ENCODE data around the gene SRSF4.
A peak's percentile ranks its signal among the peaks of the same experiment; 100 is the strongest.

SRSF4 gene

DNA sequence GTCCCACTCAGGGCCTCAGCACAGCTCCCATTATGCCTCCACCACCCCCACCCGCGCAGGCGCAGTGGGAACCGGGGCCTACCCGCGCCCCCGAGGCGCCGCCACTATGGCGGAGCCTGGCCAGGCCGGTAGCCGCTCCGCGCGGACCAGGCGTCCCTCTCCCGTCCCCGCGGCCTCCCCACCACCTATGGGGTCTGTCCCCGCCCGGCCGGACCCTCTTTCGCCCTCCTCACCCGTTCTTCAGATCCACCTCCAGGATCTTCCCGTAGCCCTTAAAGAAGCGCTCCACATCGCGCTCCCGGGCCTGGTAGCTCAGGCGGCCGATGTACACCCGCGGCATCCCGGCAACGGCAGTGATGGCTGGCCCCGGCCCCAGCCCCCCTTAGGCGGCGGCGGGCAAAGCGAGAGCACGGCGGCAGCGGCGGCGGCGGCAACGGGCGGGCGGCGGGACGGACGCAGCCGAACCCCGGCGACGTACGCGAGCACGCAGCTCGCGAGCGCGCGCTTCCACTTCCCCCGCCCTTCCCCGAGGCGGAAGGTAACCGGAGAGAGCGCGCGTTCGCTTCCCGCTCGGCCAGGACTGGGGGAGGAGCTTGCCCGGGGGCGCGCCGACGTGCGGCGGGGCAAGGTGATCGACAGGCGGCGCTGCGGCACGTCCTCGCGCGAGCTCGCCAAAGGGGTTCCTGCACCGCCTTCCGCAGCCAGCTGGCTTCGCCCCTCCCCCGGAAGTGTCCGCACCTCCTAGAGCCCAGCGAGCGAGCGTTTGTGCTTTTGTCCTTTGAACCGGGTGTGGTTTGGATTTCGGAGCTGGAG lies at the start of gene SRSF4:
SRSF4 (minus strand) TSS at position 488 of the 813 bp plus-strand sequence; CDS start at position 340, 148 bp downstream.
- peak within 1 kb of the TSS; percentile 96 for H3K4me3 ChIP-seq (ENCODE audit: control insufficient read depth, low read depth, low read length)
- peak; percentile 92 for DNase-seq (ENCODE audit: low read depth)
- TF ChIP-seq, protein P1, sequence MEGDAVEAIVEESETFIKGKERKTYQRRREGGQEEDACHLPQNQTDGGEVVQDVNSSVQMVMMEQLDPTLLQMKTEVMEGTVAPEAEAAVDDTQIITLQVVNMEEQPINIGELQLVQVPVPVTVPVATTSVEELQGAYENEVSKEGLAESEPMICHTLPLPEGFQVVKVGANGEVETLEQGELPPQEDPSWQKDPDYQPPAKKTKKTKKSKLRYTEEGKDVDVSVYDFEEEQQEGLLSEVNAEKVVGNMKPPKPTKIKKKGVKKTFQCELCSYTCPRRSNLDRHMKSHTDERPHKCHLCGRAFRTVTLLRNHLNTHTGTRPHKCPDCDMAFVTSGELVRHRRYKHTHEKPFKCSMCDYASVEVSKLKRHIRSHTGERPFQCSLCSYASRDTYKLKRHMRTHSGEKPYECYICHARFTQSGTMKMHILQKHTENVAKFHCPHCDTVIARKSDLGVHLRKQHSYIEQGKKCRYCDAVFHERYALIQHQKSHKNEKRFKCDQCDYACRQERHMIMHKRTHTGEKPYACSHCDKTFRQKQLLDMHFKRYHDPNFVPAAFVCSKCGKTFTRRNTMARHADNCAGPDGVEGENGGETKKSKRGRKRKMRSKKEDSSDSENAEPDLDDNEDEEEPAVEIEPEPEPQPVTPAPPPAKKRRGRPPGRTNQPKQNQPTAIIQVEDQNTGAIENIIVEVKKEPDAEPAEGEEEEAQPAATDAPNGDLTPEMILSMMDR (IDR thresholded peaks at IDR 0.05; ENCODE audit: control insufficient read depth, insufficient read depth, low read depth, low read length, missing control alignments) = peak; percentile 50

DNA sequence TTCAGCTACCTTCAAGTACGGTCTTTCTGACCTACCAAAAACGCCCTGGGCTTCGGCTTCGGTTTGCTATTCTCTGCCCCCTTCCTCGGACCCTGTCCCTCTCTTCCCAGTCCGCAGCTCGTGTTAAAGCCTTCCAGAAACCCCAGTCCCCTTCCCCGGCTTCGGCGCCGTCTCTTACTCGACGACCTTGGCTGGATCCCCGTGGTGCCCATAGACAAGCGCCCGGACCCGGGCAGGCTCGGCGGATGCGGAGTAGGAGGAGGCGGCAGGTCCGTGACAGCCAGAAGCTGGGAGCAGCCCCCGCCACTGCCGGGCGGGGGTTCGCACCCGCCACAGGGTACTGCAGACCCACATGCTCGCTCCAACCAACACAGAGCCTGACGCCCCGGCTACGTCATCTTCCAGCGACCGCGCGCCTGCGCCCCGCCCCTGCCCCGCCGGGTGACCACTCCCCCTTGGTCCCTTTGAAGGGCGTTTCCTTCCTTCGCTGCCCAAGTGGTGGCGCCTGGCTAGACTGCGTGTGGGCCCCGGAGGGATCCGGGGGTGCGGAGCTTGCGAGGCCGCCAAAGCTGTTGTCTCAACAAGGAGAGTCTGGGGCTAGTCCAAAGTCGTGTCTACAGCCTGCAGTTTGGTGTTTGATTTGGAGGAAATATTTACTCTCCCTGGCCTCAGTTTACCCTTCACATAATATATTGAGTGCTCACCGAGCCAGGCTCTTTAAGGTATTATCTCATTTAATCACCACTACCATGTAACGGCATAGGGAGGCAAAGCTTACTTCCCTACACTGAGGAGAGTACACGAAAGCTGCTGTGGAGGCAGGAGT lies 49.1 kb upstream of the SRSF4 start, which contains the start of gene MECR:
MECR (minus strand) TSS at position 382 of the 826 bp plus-strand sequence; CDS start at position 354, 28 bp downstream.
- peak; percentile 48 for DNase-seq (ENCODE audit: low read depth)
- peak within 1 kb of the TSS; percentile 93 for H3K4me3 ChIP-seq (ENCODE audit: control insufficient read depth, low read depth, low read length)
- TF ChIP-seq, protein P1 (IDR thresholded peaks at IDR 0.05; ENCODE audit: control insufficient read depth, insufficient read depth, low read depth, low read length, missing control alignments) = peak; percentile 15

DNA sequence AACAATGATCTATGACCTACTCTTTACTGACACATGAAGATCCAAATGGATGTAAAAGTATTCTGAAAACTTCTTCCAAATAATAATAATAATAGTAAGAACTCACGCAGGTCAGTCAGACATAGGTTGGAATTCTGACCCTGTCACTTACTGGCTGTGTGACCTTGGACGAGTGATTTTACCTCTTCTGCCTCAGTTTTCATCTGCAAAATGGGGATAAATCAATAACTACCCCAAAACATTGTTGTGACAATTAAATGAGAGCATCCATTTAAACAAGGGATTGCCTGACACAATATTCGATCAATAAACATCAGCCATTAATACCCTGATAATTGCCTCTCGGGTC lies 48.5 kb upstream of the SRSF4 start:
- DNase-seq (ENCODE audit: low read depth) = no peak
- TF ChIP-seq, protein P1 (IDR thresholded peaks at IDR 0.05; ENCODE audit: control insufficient read depth, insufficient read depth, low read depth, low read length, missing control alignments) = no peak

DNA sequence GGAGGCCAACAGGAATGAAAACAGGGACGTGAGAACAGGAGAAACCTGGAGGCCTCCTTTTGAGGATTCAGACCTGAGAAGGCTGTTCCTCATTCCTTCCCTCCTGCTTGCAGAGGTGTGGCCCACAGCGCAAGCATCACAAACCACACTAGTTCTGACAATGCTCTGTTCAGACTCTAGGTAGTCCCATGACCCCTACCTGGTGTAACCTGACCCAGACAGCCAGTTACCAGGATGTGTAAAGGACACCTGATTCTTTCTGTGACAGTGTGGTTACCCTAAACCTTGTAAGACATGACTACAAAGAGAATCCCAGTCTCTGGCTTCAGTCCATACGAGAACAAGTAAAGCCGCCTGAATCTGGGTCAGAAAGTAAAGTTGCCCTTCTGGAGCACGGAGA lies 45.8 kb upstream of the SRSF4 start:
- no peak overlapping the region for H3K4me3 ChIP-seq (ENCODE audit: control insufficient read depth, low read depth, low read length)
- TF ChIP-seq, protein P1 (IDR thresholded peaks at IDR 0.05; ENCODE audit: control insufficient read depth, insufficient read depth, low read depth, low read length, missing control alignments) = no peak
- DNase-seq (ENCODE audit: low read depth) = no peak

More for the DNA sequence above, 48.5 kb upstream of the SRSF4 start:
- peak overlapping the region; percentile 93 for H3K4me3 ChIP-seq (ENCODE audit: control insufficient read depth, low read depth, low read length)

DNA sequence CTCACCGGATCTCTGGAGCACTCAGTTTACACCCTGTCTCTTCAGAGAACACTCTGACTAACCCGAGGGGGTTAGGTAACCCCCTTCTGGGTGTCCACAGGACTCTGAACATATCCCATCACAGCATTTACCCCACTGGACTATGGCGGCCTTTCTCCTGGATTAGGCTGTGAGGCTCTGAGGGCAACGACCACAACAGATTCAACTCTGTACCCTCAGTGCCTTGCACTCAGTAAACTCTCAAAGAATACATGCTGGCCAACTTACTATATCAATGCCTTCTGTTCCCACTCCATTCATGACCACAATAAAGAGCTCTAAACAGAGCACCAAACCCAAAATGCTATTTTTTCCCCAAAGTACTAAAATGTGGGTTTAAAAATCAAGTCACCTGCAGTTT lies 43.7 kb upstream of the SRSF4 start:
- H3K4me3 ChIP-seq (ENCODE audit: control insufficient read depth, low read depth, low read length) = no peak overlapping the region
- TF ChIP-seq, protein P1 (IDR thresholded peaks at IDR 0.05; ENCODE audit: control insufficient read depth, insufficient read depth, low read depth, low read length, missing control alignments) = no peak
- no peak for DNase-seq (ENCODE audit: low read depth)

DNA sequence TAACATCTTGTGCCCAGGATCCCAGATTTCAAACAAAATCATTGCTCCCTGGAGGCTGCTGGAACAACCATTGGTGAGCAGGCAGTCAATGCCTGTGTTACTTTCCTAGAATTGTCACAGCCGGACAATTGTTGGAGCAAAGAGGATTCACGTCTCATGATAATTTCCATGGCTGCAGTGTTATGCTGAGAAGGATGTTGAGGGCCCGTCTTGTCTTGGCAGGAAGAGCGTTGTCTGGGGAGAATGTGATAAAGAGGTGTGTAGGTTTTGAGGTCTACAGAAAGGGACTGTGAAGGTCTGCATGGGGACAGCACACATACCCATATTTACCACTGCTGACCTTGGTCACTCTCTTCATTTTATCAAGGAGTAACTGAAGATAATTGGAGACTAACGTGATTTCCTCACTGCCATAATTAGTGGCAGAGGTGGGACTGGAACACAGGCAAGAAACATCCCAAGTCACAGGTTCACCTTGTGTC lies 42.7 kb upstream of the SRSF4 start:
- TF ChIP-seq, protein P1 (IDR thresholded peaks at IDR 0.05; ENCODE audit: control insufficient read depth, insufficient read depth, low read depth, low read length, missing control alignments) = no peak
- DNase-seq (ENCODE audit: low read depth) = no peak
- no peak overlapping the region for H3K4me3 ChIP-seq (ENCODE audit: control insufficient read depth, low read depth, low read length)

Data from AG09309 (cell line).